Measurements from ENCODE around the gene LRRC8C. TPM values are rescaled to one million over a fixed set of nuclear protein-coding genes. Genes with fewer than 3 reads are reported as not detected.
A peak's percentile ranks its signal among the peaks of the same experiment; 100 is the strongest.

LRRC8C gene
- total and polyA plus RNA-seq, 7 donors: 0.69 to 7.8 (median 3.8) TPM

GRCh38 chr1:89630048-89630447 is 2.9 kb upstream of the LRRC8C start:
- Histone ChIP-seq H3K27me3 (no peaks in the 10 kb centered on the region), H3K9me3 (no peaks in the 10 kb centered on the region), H3K4me3 (no peak overlapping the region), H3K36me3 (no peaks in the 10 kb centered on the region), H3K27ac (no peak overlapping the region), H3K4me1 (peaks cover 0 to 12% (median 8%) of the 10 kb centered on the region in 4 donors)
- WGBS, 2 donors: 95 to 97% methylated on average over 3 of the region's 3 CpGs
- TF ChIP-seq EP300 (IDR thresholded peaks at IDR 0.05) (no peak), POLR2A (IDR thresholded peaks at IDR 0.05) (no peak), POLR2AphosphoS5 (IDR thresholded peaks at IDR 0.05) (no peak), CTCF (IDR thresholded peaks at IDR 0.05) (no peak)
- DNase-seq: no peak
- intact Hi-C loops (cut with DNase I): no loop called here

GRCh38 chr1:89631816-89632656 is 884 bp upstream of the LRRC8C start:
- H3K9me3 ChIP-seq: no peaks in the 10 kb centered on the region
- H3K4me1 ChIP-seq: peaks cover 0 to 12% (median 8%) of the 10 kb centered on the region in 4 donors
- no peaks in the 10 kb centered on the region for H3K36me3 ChIP-seq
- TF ChIP-seq CTCF (IDR thresholded peaks at IDR 0.05) (no peak), EP300 (IDR thresholded peaks at IDR 0.05) (no peak), POLR2A (IDR thresholded peaks at IDR 0.05) (no peak), POLR2AphosphoS5 (IDR thresholded peaks at IDR 0.05) (no peak)
- H3K27ac ChIP-seq: peak overlapping the region; percentile 70 to 88 (median 76)
- DNase-seq: no peak
- H3K4me3 ChIP-seq: peak overlapping the region; percentile 51 to 93 (median 64)
- WGBS, 2 donors: 36 to 39% methylated on average over 19 of the region's 19 CpGs
- H3K27me3 ChIP-seq: no peaks in the 10 kb centered on the region
- intact Hi-C loops (cut with DNase I): loop anchor here (2.0 kb wide), 1 partner anchor 131 kb away; no protein-coding TSS in a partner anchor

- DNase-seq: peak; percentile 71
- no peaks in the 10 kb centered on the region for H3K9me3 ChIP-seq
- H3K27me3 ChIP-seq: no peaks in the 10 kb centered on the region
- peaks cover 0 to 12% (median 8%) of the 10 kb centered on the region in 4 donors for H3K4me1 ChIP-seq
- H3K27ac ChIP-seq: peak overlapping the region; percentile 70 to 88 (median 76)
- intact Hi-C loops (cut with DNase I): loop anchor here (2.0 kb wide), 1 partner anchor 129 kb away; no protein-coding TSS in a partner anchor
- H3K4me3 ChIP-seq: peak overlapping the region; percentile 51 to 93 (median 64)
- H3K36me3 ChIP-seq: no peaks in the 10 kb centered on the region
- TF ChIP-seq CTCF (IDR thresholded peaks at IDR 0.05) (no peak), POLR2AphosphoS5 (IDR thresholded peaks at IDR 0.05) (peak in 1 of 4 donors; percentile 37), EP300 (IDR thresholded peaks at IDR 0.05) (no peak), POLR2A (IDR thresholded peaks at IDR 0.05) (no peak)
- 0% methylated on average over 57 of the region's 57 CpGs for WGBS, 2 donors
These were observed 404 bp downstream of the LRRC8C start for GRCh38 chr1:89633248-89633799.

- intact Hi-C loops (cut with DNase I): loop anchor here (2.0 kb wide), 1 partner anchor 129 kb away; no protein-coding TSS in a partner anchor
- peaks cover 0 to 12% (median 8%) of the 10 kb centered on the region in 4 donors for H3K4me1 ChIP-seq
- no peak for DNase-seq
- H3K27ac ChIP-seq: peak overlapping the region; percentile 70 to 88 (median 76)
- no peaks in the 10 kb centered on the region for H3K36me3 ChIP-seq
- 6 to 9% methylated on average over 32 of the region's 32 CpGs for WGBS, 2 donors
- H3K9me3 ChIP-seq: no peaks in the 10 kb centered on the region
- peak overlapping the region; percentile 51 to 93 (median 64) for H3K4me3 ChIP-seq
- no peaks in the 10 kb centered on the region for H3K27me3 ChIP-seq
- TF ChIP-seq CTCF (IDR thresholded peaks at IDR 0.05) (no peak), EP300 (IDR thresholded peaks at IDR 0.05) (no peak), POLR2AphosphoS5 (IDR thresholded peaks at IDR 0.05) (no peak), POLR2A (IDR thresholded peaks at IDR 0.05) (no peak)
These were observed 1.1 kb downstream of the LRRC8C start for GRCh38 chr1:89633800-89634625.

All from sigmoid colon (tissue), 7 donors.